ENCODE data around the gene IL5RA. TPM values are rescaled to one million over a fixed set of nuclear protein-coding genes. Genes with fewer than 3 reads are reported as not detected.

IL5RA gene, protein sequence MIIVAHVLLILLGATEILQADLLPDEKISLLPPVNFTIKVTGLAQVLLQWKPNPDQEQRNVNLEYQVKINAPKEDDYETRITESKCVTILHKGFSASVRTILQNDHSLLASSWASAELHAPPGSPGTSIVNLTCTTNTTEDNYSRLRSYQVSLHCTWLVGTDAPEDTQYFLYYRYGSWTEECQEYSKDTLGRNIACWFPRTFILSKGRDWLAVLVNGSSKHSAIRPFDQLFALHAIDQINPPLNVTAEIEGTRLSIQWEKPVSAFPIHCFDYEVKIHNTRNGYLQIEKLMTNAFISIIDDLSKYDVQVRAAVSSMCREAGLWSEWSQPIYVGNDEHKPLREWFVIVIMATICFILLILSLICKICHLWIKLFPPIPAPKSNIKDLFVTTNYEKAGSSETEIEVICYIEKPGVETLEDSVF
- total RNA-seq (2014; rRNA removed; shearing (Covaris generic)): not detected in 2 replicates

DNA sequence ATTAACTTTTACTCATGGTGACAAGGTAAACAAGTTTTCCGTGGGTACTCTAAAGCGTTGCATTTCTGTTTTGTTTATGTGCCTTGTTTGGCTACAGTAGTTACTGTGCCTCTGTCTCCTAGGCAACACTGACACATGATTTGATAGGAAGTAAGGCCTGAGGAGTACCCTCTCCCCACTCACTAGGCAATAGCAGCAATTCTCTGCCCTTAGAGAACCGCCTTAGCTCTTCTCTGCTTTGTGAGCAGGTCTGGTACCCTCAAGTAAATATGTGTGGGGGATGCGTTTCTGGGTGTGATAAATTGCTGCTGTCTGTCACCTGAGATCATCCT lies at the start of gene IL5RA:
Gene IL5RA, minus strand, starts transcription at position 76 of the 332 bp plus-strand sequence. CDS start 5,390 bp downstream, outside the sequence.
- Histone ChIP-seq H3K9me3 (replicated peaks) (no peaks in the 10 kb centered on the region), H3K27me3 (no peaks in the 10 kb centered on the region), H3K4me3 (no peak within 1 kb of the TSS), H3K36me3 (no peaks in the 10 kb centered on the region), H3K27ac (no peak within 1 kb of the TSS), H3K4me1 (no peaks in the 10 kb centered on the region)
- no peak for DNase-seq

DNA sequence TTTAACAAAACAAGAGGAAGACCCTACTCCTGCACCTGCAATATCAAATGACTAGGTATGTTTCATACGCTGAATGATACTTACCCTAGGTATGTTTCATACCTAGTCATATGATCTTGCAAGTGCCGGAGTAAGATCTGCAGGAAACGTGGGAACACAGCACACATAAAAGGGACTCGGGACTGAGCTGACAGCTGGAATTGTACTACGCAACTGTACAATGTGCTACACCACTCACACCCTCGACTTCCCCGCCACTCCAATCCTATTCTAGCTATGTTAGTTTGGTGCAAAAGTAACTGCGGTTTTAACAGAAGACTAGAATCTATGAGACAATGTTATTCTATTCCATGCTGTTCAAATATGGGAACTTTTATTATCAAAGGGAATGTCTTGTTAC lies 47.3 kb upstream of the IL5RA start:
- peaks cover 30% of the 10 kb centered on the region for H3K36me3 ChIP-seq

DNA sequence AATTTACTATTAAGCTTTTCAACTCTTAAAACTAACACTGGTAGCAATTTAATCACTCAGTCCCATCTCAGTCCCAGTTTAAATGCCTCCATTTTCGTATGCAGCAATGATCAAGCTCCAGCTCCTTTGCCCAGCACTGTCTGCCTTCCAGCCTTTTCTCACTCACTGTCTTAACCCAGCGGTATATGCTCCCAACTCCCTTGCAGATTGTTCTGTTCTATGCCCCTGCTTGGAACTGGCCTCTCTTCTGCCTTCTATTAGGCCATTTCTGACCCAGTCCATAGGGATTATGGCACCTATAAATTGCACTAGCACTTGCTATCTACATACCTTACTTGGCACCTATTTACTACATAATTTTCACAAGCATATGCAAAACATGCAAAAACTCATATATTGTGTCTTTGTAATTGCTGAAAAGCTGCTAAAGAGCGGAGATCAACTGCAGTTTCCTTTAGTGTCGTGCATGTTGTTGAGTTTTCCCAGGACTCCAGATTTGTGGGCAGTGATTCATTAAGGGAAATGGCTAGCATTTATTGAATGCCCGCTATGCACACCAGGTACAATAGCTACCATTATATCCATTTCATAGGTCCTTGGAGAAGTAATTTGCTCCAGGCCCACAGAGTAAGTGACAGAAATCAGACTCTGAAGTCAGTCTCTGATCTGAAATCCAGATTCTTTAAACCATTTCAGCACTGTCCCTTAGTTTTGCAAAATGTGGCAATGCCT lies 44.9 kb upstream of the IL5RA start:
- H3K27ac ChIP-seq: no peak overlapping the region
- no peak overlapping the region for H3K4me3 ChIP-seq
- no peaks in the 10 kb centered on the region for H3K9me3 ChIP-seq (replicated peaks)
- H3K27me3 ChIP-seq: no peaks in the 10 kb centered on the region
- DNase-seq: no peak
- peaks cover 33% of the 10 kb centered on the region for H3K36me3 ChIP-seq
- no peaks in the 10 kb centered on the region for H3K4me1 ChIP-seq

More for the DNA sequence above, 47.3 kb upstream of the IL5RA start:
- Histone ChIP-seq H3K27ac (no peak overlapping the region), H3K9me3 (replicated peaks) (no peaks in the 10 kb centered on the region), H3K4me1 (no peaks in the 10 kb centered on the region), H3K4me3 (no peak overlapping the region), H3K27me3 (no peaks in the 10 kb centered on the region)
- DNase-seq: no peak

DNA sequence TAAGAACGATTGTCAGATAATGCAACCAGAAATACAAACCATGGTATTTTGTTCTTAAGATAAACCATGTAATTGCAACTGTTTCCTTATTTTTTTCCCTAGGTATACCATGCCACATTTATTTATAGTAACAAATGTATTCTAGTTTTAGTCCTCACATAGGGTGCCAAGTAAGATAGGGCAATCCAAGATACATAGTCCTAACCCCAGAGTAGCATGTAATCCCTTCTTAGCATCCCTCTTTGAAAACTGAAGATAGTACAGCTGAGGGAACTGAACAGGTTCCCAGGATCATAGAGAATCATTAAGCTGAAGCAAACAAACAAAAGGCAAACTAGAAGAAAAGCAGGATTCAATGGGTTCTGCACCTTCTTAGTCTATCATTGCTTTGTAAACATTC lies 41.3 kb upstream of the IL5RA start:
- no peak overlapping the region for H3K27ac ChIP-seq
- no peak for DNase-seq
- H3K4me1 ChIP-seq: no peaks in the 10 kb centered on the region
- no peaks in the 10 kb centered on the region for H3K27me3 ChIP-seq
- H3K4me3 ChIP-seq: no peak overlapping the region
- H3K36me3 ChIP-seq: peaks cover 65% of the 10 kb centered on the region
- no peaks in the 10 kb centered on the region for H3K9me3 ChIP-seq (replicated peaks)

DNA sequence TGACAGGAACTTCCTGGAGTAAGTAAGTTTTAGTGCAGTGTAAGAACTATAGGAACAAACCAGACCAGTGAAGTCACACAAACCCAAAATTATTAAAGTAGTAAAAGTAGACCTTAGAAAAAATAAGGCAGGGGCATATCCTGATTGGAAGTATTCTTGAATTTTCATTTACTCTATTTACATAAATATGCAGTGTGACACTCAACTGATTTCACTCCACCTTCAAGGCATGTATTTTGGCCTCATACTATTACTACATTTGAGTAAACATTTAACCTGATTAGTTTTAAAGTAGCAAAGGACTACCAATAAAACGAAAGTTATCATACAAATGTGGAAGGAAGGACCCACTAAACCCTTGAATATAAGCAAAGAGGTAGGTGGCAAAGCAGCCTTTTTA lies 39.4 kb upstream of the IL5RA start:
- Histone ChIP-seq H3K4me3 (no peak overlapping the region), H3K27ac (no peak overlapping the region), H3K27me3 (no peaks in the 10 kb centered on the region), H3K4me1 (no peaks in the 10 kb centered on the region), H3K9me3 (replicated peaks) (no peaks in the 10 kb centered on the region), H3K36me3 (peaks cover 68% of the 10 kb centered on the region)
- DNase-seq: no peak

DNA sequence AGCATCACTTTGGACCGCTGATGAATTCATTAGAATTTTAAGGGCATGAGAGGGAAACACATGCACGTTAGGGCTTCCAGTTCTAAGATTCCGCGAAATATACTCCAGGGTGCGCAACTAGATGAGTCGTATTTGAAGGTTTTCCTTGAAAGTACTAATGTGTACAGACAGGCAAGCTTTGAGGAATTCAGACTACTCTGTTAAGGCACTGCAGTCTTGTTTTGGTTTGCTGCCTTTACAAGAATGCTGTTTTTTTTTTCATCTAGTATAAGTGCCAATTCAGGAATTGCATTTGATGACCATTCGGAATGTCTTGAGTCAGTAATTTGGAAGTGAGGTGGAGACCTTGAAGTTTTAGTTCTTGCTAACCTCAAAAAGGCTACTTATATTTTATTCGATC lies 35.7 kb upstream of the IL5RA start:
- DNase-seq: no peak
- no peak overlapping the region for H3K4me3 ChIP-seq
- H3K36me3 ChIP-seq: peaks cover 87% of the 10 kb centered on the region

DNA sequence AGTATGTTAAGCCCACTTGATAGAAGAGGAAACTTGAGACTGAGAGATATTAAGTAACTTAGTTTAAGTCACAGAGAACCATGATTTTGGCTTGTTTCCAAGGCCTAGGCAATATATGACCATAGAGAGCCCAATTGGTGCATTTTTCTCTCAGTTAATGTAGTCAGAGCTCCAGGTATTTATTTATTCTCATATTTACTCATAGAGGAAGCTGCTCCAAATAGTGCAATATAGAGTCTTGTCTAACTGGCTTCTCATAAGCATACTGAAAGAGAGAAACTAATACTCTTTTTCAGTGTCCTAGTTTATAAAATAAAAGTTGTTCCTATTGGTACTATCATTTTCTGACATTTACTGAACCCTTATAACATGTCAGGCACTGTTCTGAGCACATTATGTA lies 31.8 kb upstream of the IL5RA start:
- DNase-seq: no peak
- peaks cover 77% of the 10 kb centered on the region for H3K36me3 ChIP-seq
- no peaks in the 10 kb centered on the region for H3K27me3 ChIP-seq
- H3K4me3 ChIP-seq: no peak overlapping the region
- no peaks in the 10 kb centered on the region for H3K9me3 ChIP-seq (replicated peaks)
- no peak overlapping the region for H3K27ac ChIP-seq
- H3K4me1 ChIP-seq: no peaks in the 10 kb centered on the region

More for the DNA sequence above, 35.7 kb upstream of the IL5RA start:
- no peaks in the 10 kb centered on the region for H3K4me1 ChIP-seq
- H3K9me3 ChIP-seq (replicated peaks): no peaks in the 10 kb centered on the region
- no peak overlapping the region for H3K27ac ChIP-seq
- no peaks in the 10 kb centered on the region for H3K27me3 ChIP-seq

DNA sequence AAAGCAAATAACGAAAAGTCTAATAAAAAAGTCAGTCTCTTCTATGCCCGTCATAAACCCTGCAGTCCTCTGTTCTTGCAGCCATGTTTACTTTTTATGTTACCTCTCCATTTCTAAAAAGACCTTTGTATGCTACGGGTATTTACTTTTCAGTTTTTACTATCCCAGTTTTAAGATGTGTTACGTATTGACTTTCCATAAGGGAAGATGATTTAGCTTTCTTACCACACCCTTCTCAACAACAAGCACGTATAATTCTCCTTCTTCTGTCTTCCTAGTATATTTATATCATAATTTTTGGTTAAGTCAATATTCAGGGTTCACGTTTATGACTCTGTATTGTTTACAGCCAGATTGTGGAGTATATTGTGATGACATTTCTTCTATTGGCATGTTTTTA lies 27.4 kb upstream of the IL5RA start:
- Histone ChIP-seq H3K9me3 (replicated peaks) (no peaks in the 10 kb centered on the region), H3K4me1 (no peaks in the 10 kb centered on the region), H3K4me3 (no peak overlapping the region), H3K27me3 (no peaks in the 10 kb centered on the region), H3K36me3 (peaks cover 47% of the 10 kb centered on the region), H3K27ac (no peak overlapping the region)
- DNase-seq: no peak

DNA sequence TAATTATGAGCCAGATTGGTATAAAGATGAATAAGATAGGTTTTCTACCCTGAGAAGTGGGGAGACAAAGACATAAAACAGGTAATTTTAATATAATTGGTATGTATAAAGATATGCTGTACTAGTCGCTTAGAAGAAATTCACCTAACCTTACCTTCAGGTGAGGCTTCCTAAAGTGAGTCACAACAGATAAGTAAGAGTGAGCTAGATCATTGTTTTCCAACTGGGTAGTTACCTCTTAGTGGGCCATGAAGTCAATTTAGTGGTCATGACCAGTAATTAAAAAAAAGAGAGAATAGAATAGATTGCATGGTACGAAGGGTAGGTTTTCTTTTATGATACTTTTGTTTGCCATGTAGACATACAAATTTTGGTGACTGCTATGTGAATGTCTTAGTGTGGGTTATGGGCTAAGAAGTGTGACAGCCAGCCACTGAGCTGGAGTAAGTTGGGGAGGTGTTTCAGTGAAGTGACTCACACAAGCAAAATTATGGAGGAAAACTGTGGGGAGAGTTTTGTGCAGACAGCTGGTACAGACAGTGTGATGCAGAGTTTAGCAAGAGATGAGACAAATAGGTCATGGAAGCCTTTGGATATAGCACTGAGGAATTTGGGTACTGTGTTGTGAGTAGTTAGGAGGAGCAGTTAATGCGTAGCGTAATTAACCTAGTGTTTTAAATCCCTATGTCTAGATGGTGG lies 24.7 kb upstream of the IL5RA start:
- Histone ChIP-seq H3K36me3 (peaks cover 42% of the 10 kb centered on the region), H3K4me3 (no peak overlapping the region), H3K27ac (no peak overlapping the region), H3K9me3 (replicated peaks) (no peaks in the 10 kb centered on the region), H3K27me3 (no peaks in the 10 kb centered on the region), H3K4me1 (no peaks in the 10 kb centered on the region)
- DNase-seq: no peak

DNA sequence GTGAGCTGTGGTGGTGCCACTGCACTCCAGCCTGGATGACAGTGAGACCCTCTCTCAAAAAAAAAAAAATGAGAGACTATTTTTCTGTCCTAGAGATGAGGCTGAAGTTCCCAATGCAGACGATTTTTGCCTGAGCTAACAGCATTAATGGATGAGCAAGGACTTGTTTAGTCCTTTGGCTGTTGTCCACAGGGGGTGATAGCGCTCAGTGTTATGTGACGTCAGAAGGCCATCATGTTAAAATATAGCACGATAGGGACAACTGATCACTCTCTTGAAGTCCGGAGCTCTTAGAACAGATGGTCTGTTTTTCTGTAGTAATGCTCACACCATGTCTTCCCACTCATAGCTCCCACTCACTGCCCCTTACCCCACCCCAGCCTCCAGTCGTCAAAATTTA lies 23.3 kb upstream of the IL5RA start:
- peaks cover 46% of the 10 kb centered on the region for H3K36me3 ChIP-seq
- H3K27me3 ChIP-seq: no peaks in the 10 kb centered on the region
- DNase-seq: no peak
- no peaks in the 10 kb centered on the region for H3K9me3 ChIP-seq (replicated peaks)
- H3K4me1 ChIP-seq: no peaks in the 10 kb centered on the region
- H3K27ac ChIP-seq: no peak overlapping the region
- no peak overlapping the region for H3K4me3 ChIP-seq

DNA sequence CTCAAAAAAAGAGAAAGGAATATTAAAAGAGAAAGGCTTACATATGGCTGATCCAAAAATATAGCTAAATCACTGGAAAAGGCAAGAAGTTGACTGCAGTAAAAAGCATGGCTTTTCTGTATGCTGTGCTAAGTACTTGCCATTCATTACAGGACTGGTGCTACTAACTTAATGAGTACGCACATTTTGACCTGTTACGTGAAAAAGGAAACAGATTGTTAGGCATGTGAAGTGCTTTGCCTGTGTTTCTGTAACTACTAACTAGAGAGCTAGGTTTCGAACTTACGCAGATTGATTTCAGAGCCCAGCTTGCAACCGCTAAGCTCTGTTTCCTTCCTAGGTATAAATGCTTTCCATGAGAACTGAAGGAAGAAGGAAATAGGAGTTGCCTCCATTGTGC lies 19.4 kb upstream of the IL5RA start:
- Histone ChIP-seq H3K27me3 (no peaks in the 10 kb centered on the region), H3K4me1 (no peaks in the 10 kb centered on the region), H3K4me3 (no peak overlapping the region), H3K9me3 (replicated peaks) (no peaks in the 10 kb centered on the region), H3K36me3 (peaks cover 28% of the 10 kb centered on the region), H3K27ac (no peak overlapping the region)
- no peak for DNase-seq

DNA sequence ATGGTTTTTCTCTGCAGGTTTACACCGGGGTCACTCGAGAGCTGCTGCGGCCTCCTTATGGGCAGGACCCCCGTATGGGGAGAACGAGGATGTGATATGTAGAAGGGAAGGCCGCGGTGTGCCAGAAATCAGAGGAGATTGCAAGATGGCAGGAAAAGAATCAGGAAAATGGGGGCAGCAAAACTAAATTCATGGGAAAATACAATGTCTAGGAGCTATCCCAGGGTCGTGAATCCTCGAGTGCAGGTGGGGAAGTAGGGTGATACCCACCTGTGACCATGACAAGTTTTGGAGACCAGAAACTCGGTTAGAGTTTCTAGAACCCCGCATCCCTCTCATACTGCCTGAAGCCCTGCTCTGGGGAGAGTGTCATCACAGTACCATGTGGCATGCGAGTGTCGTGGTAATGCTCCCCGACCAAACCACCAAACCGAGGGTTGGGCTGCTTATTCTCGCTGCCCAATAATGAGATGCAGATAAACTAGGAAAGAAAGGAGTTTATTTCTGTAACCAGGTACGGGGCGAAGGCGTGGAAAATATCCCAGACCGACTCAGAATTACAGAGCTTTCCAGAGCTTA lies 17.3 kb upstream of the IL5RA start:
- Histone ChIP-seq H3K9me3 (replicated peaks) (no peaks in the 10 kb centered on the region), H3K4me3 (peak overlapping the region; percentile 92), H3K4me1 (no peaks in the 10 kb centered on the region), H3K27me3 (no peaks in the 10 kb centered on the region), H3K36me3 (peaks cover 27% of the 10 kb centered on the region), H3K27ac (peak overlapping the region; percentile 93)
- peak; percentile 6 to 18 for DNase-seq

DNA sequence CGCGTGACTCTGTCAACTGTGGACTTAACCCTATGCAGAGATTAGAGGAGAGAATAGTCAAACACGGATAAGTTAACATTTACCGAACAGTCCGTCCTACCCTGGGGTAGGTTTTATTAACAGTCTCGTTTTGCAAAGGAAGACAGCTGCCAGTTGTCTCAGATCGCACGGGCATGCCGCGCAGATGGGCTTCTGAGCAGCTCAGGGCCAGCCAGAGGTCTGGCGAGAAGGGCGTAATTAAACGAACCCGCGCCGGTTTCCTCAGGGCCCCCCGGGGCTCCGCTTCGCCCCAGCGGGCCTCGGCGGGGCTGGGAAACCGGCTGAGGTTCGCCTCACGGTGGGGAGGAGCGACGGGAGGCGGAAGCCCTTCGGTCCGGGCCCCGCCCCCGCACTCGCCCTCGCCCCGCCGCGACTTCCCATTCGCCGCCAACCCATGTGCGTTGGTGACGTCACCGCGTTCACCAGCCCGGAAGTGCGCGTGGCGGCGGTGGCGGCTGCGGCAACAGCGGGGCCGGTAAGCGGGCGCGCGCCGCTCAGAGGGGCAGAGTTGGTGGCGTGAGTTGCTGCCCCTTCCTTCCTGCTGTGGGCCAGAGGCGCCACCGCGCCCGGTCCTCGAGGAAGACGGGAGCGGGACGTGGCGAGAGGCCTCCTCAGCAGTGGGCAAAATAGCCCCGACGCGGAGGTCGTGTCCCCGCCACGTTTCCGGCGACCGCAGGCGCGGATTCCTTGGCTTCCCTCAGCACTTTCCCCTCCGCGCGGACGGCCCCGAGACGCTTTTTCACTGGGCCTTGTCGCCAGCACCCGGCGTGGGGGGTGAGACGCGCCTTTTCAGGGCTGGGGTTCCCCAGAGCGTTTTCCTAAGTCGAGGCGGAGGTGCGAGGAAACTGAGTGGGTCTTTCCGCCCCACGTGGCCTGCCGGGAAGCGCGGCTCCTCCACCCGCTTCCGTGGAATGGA lies 16.6 kb upstream of the IL5RA start, which contains the start of gene TRNT1:
Gene TRNT1, plus strand, starts transcription at position 464 of the 955 bp plus-strand sequence. CDS start 2,101 bp downstream, outside the sequence.
- Histone ChIP-seq H3K36me3 (peaks cover 27% of the 10 kb centered on the region), H3K4me3 (peak within 1 kb of the TSS; percentile 92), H3K27ac (peak within 1 kb of the TSS; percentile 93), H3K27me3 (no peaks in the 10 kb centered on the region), H3K9me3 (replicated peaks) (no peaks in the 10 kb centered on the region), H3K4me1 (no peaks in the 10 kb centered on the region)
- peak; percentile 92 to 93 for DNase-seq

DNA sequence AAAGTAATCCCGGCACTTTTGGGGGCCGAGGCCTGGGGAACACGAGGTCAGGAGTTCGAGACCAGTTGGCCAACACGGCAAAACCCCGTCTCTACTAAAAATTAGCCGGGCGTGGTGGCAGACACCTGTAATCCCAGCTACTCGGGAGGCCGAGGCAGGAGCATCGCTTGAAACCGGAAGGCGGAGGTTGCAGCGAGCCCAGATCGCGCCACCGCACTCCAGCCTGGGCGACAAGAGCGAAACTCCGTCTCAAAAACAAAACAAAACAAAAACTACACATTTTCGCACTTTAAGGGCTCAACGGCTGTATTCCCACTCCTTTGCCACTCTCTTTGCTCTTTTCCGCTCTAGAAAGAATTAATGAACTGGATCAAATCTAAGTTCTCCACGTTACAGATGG lies 15.8 kb upstream of the IL5RA start:
- Histone ChIP-seq H3K4me3 (peak overlapping the region; percentile 92), H3K27me3 (no peaks in the 10 kb centered on the region), H3K27ac (peak overlapping the region; percentile 93), H3K4me1 (no peaks in the 10 kb centered on the region), H3K9me3 (replicated peaks) (no peaks in the 10 kb centered on the region), H3K36me3 (peaks cover 23% of the 10 kb centered on the region)
- DNase-seq: no peak
